ENCODE results near the gene ZNF581.

Gene ZNF581

GRCh38 chr19:55674841-55675660 lies 31.6 kb downstream of the ZNF581 start, which contains the start of gene EPN1 (continued):
- TF ChIP-seq, protein P1, sequence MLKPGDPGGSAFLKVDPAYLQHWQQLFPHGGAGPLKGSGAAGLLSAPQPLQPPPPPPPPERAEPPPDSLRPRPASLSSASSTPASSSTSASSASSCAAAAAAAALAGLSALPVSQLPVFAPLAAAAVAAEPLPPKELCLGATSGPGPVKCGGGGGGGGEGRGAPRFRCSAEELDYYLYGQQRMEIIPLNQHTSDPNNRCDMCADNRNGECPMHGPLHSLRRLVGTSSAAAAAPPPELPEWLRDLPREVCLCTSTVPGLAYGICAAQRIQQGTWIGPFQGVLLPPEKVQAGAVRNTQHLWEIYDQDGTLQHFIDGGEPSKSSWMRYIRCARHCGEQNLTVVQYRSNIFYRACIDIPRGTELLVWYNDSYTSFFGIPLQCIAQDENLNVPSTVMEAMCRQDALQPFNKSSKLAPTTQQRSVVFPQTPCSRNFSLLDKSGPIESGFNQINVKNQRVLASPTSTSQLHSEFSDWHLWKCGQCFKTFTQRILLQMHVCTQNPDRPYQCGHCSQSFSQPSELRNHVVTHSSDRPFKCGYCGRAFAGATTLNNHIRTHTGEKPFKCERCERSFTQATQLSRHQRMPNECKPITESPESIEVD (tag by site-specific recombination; IDR thresholded peaks at IDR 0.05): no peak
- TF ChIP-seq YY2 (tag by site-specific recombination; IDR thresholded peaks at IDR 0.05) (no peak), ZNF792 (tag by site-specific recombination; IDR thresholded peaks at IDR 0.05) (no peak), KLF1 (tag by site-specific recombination; IDR thresholded peaks at IDR 0.05) (peak; percentile 89; the same call in 1 of the 2 replicates), ZNF121 (tag by site-specific recombination; IDR thresholded peaks at IDR 0.05) (no peak), ZBTB49 (tag by site-specific recombination; IDR thresholded peaks at IDR 0.05; ENCODE audit: low read depth) (no peak), ZNF398 (tag by site-specific recombination; IDR thresholded peaks at IDR 0.05) (0 out of 2 replicates have a peak, but pooled peaks have one; percentile 18), ZNF18 (tag by site-specific recombination; IDR thresholded peaks at IDR 0.05) (no peak), ZNF621 (tag by site-specific recombination; IDR thresholded peaks at IDR 0.05) (no peak), ZNF223 (tag by site-specific recombination; IDR thresholded peaks at IDR 0.05) (no peak), ZFP37 (tag by site-specific recombination; IDR thresholded peaks at IDR 0.05) (peak; percentile 89; the same call in 1 of the 2 replicates), ZNF600 (tag by site-specific recombination; IDR thresholded peaks at IDR 0.05) (peak; percentile 54), ZNF148 (tag by site-specific recombination; IDR thresholded peaks at IDR 0.05; ENCODE audit: borderline replicate concordance) (no peak), ZXDB (tag by site-specific recombination; IDR thresholded peaks at IDR 0.05) (peak; percentile 88), ZNF214 (tag by site-specific recombination; IDR thresholded peaks at IDR 0.05; ENCODE audit: borderline replicate concordance) (no peak)
- TF ChIP-seq, protein P2, sequence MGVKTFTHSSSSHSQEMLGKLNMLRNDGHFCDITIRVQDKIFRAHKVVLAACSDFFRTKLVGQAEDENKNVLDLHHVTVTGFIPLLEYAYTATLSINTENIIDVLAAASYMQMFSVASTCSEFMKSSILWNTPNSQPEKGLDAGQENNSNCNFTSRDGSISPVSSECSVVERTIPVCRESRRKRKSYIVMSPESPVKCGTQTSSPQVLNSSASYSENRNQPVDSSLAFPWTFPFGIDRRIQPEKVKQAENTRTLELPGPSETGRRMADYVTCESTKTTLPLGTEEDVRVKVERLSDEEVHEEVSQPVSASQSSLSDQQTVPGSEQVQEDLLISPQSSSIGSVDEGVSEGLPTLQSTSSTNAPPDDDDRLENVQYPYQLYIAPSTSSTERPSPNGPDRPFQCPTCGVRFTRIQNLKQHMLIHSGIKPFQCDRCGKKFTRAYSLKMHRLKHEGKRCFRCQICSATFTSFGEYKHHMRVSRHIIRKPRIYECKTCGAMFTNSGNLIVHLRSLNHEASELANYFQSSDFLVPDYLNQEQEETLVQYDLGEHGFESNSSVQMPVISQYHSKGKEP (tag by site-specific recombination; IDR thresholded peaks at IDR 0.05): no peak
- TF ChIP-seq, protein P3, sequence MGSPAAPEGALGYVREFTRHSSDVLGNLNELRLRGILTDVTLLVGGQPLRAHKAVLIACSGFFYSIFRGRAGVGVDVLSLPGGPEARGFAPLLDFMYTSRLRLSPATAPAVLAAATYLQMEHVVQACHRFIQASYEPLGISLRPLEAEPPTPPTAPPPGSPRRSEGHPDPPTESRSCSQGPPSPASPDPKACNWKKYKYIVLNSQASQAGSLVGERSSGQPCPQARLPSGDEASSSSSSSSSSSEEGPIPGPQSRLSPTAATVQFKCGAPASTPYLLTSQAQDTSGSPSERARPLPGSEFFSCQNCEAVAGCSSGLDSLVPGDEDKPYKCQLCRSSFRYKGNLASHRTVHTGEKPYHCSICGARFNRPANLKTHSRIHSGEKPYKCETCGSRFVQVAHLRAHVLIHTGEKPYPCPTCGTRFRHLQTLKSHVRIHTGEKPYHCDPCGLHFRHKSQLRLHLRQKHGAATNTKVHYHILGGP (tag by site-specific recombination; IDR thresholded peaks at IDR 0.05): no peak
- TF ChIP-seq, protein P4, sequence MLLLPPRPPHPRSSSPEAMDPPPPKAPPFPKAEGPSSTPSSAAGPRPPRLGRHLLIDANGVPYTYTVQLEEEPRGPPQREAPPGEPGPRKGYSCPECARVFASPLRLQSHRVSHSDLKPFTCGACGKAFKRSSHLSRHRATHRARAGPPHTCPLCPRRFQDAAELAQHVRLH (tag by site-specific recombination; IDR thresholded peaks at IDR 0.05): peak; percentile 30; the same call in 1 of the 2 replicates
- TF ChIP-seq, protein P5, sequence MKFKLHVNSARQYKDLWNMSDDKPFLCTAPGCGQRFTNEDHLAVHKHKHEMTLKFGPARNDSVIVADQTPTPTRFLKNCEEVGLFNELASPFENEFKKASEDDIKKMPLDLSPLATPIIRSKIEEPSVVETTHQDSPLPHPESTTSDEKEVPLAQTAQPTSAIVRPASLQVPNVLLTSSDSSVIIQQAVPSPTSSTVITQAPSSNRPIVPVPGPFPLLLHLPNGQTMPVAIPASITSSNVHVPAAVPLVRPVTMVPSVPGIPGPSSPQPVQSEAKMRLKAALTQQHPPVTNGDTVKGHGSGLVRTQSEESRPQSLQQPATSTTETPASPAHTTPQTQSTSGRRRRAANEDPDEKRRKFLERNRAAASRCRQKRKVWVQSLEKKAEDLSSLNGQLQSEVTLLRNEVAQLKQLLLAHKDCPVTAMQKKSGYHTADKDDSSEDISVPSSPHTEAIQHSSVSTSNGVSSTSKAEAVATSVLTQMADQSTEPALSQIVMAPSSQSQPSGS (tag by site-specific recombination; IDR thresholded peaks at IDR 0.05; ENCODE audit: low read depth): no peak
- TF ChIP-seq, protein P6, sequence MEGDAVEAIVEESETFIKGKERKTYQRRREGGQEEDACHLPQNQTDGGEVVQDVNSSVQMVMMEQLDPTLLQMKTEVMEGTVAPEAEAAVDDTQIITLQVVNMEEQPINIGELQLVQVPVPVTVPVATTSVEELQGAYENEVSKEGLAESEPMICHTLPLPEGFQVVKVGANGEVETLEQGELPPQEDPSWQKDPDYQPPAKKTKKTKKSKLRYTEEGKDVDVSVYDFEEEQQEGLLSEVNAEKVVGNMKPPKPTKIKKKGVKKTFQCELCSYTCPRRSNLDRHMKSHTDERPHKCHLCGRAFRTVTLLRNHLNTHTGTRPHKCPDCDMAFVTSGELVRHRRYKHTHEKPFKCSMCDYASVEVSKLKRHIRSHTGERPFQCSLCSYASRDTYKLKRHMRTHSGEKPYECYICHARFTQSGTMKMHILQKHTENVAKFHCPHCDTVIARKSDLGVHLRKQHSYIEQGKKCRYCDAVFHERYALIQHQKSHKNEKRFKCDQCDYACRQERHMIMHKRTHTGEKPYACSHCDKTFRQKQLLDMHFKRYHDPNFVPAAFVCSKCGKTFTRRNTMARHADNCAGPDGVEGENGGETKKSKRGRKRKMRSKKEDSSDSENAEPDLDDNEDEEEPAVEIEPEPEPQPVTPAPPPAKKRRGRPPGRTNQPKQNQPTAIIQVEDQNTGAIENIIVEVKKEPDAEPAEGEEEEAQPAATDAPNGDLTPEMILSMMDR (tag by site-specific recombination; IDR thresholded peaks at IDR 0.05): no peak
